HCT116 (cell line): ENCODE data around the gene DNAJB13. TPM values are rescaled to one million over a fixed set of nuclear protein-coding genes. Genes with fewer than 3 reads are reported as not detected.

ENCODE experiments used
- ATAC-seq: fragments of 200-7000 bp; cut with Tn5 transposase; 2 replicates; pipeline ENCODE4 v1.9.1; 2020; ENCODE audit warnings: mild to moderate bottlenecking, moderate library complexity
- BruUV-seq: library from RNA; stranded (reverse); fragments of 400-500 nt; replicated peaks from 2 replicates; lab custom pipeline; 2021; lab: Mats Ljungman, UMichigan
- CTCF ChIA-PET: fragments of 300-600 bp; sonication (Branson Sonifier 250); formaldehyde crosslinking; loops from one replicate; lab custom pipeline; 2021; ENCODE audit warnings: antibody characterized with exemption; lab: Charles Lee
- POLR2A ChIA-PET: fragments of 300-600, 350-600 bp; sonication (Branson Sonifier 250); formaldehyde crosslinking; loops from one replicate; lab custom pipeline; 2021; ENCODE audit warnings: antibody characterized with exemption; lab: Charles Lee
- RAD21 ChIA-PET, 2 experiments: fragments of 300-600 bp; sonication (Branson Sonifier 250); formaldehyde crosslinking; loops; one replicate each; lab custom pipeline; 2023; ENCODE audit warnings: low total read pairs in 2 of 2; ENCODE audit not compliant: uncharacterized antibody in 2 of 2, unreplicated experiment in 2 of 2, low non-redundant PET in 1 of 2; lab: Charles Lee
- DNase-seq: peaks from one replicate; pipeline ENCODE4 v3.0.0-alpha.2; 2010; ENCODE audit warnings: low read depth, low spot score
- H2AFZ ChIP-seq: fragments of 200-600 bp; shearing (Covaris generic), sonication (generic); 2 replicates; pipeline ENCODE4 v1.6.1; 2017; ENCODE audit warnings: low read depth, mixed run types, mixed read lengths, antibody characterized with exemption, low read length; ENCODE audit not compliant: poor library complexity, severe bottlenecking
- H3K27ac ChIP-seq: 2 replicates; pipeline ENCODE4 v1.5.1; 2012; ENCODE audit warnings: low read depth, low read length
- H3K27me3 ChIP-seq: fragments of 200-600 bp; sonication (generic); 2 replicates; pipeline ENCODE4 v1.6.1; 2016; ENCODE audit warnings: mixed run types, low read length, mixed read lengths; ENCODE audit not compliant: insufficient read depth
- H3K36me3 ChIP-seq, 2 experiments: fragments of 200-500 bp in 1 of 2; fragments of 200-600 bp in 1 of 2; sonication (Bioruptor generic) in 1 of 2; sonication (generic) in 1 of 2; 2 replicates each; pipeline versions ENCODE4 v1.5.1 to v1.6.1; 2014 to 2016; ENCODE audit warnings: low read length in 2 of 2, inconsistent platforms in 1 of 2, mixed read lengths in 1 of 2, mixed run types in 1 of 2; ENCODE audit not compliant: insufficient read depth in 2 of 2, control insufficient read depth in 1 of 2
- H3K4me1 ChIP-seq, 2 experiments: fragments of 200-600 bp in 1 of 2; sonication (generic) in 1 of 2; 2 replicates each; pipeline versions ENCODE4 v1.5.1 to v1.6.1; 2012 to 2017; ENCODE audit warnings: low read length in 2 of 2, inconsistent platforms in 1 of 2, mild to moderate bottlenecking in 1 of 2, mixed read lengths in 1 of 2, mixed run types in 1 of 2, moderate library complexity in 1 of 2; ENCODE audit not compliant: insufficient read depth in 2 of 2, control insufficient read depth in 1 of 2
- H3K4me2 ChIP-seq: fragments of 200-600 bp; sonication (generic); 2 replicates; pipeline ENCODE4 v1.6.1; 2017; ENCODE audit warnings: mixed run types, low read length, mixed read lengths
- H3K4me3 ChIP-seq, 2 experiments: fragments of 200-600 bp in 1 of 2; sonication (generic) in 1 of 2; replicated peaks in 1 of 2; 2 replicates each; pipeline ENCODE4 v1.5.1; 2011 to 2016; ENCODE audit warnings: low read length in 2 of 2, control low read depth in 1 of 2, low read depth in 1 of 2, mild to moderate bottlenecking in 1 of 2, mixed read lengths in 1 of 2, mixed run types in 1 of 2
- H3K79me2 ChIP-seq: fragments of 200-600 bp; sonication (generic); 2 replicates; pipeline ENCODE4 v1.6.1; 2017; ENCODE audit warnings: mild to moderate bottlenecking, mixed run types, low read length, moderate library complexity, mixed read lengths; ENCODE audit not compliant: insufficient read depth
- H3K9ac ChIP-seq: fragments of 200-600 bp; sonication (generic); 2 replicates; pipeline ENCODE4 v1.6.1; 2016; ENCODE audit warnings: low read length, mixed read lengths
- H3K9me2 ChIP-seq: fragments of 200-600 bp; sonication (generic), shearing (Covaris generic); 2 replicates; pipeline ENCODE4 v1.6.1; 2017; ENCODE audit warnings: mixed run types, mild to moderate bottlenecking, moderate library complexity; ENCODE audit not compliant: insufficient read depth
- H3K9me3 ChIP-seq, 2 experiments: fragments of 200-500 bp in 1 of 2; fragments of 200-600 bp in 1 of 2; sonication (Bioruptor generic) in 1 of 2; sonication (generic) in 1 of 2; 2 replicates each; pipeline ENCODE4 v1.6.1; 2014 to 2017; ENCODE audit warnings: low read length in 2 of 2, mixed read lengths in 2 of 2, inconsistent platforms in 1 of 2, low read depth in 1 of 2, mild to moderate bottlenecking in 1 of 2, mixed run types in 1 of 2, moderate library complexity in 1 of 2; ENCODE audit not compliant: control insufficient read depth in 1 of 2, insufficient read depth in 1 of 2
- H4K20me1 ChIP-seq: fragments of 200-600 bp; sonication (generic), shearing (Covaris generic); 2 replicates; pipeline ENCODE4 v1.6.1; 2017; ENCODE audit warnings: mixed run types, mild to moderate bottlenecking, moderate library complexity; ENCODE audit not compliant: insufficient read depth
- CEBPB ChIP-seq: IDR thresholded peaks from 2 replicates; pipeline ENCODE4 v1.6.1; 2012; ENCODE audit warnings: low read depth
- EGR1 ChIP-seq: IDR thresholded peaks from 2 replicates; pipeline ENCODE4 v1.6.1; 2012; ENCODE audit warnings: low read depth
- ELF1 ChIP-seq: IDR thresholded peaks from 2 replicates; pipeline ENCODE4 v1.6.1; 2012; ENCODE audit warnings: low read depth, borderline replicate concordance
- EZH2 ChIP-seq: fragments of 200-600 bp; sonication (generic); IDR thresholded peaks from 2 replicates; pipeline ENCODE4 v1.6.1; 2017; ENCODE audit warnings: antibody characterized with exemption, mixed run types
- EZH2phosphoT487 ChIP-seq: fragments of 200-600 bp; IDR thresholded peaks from 2 replicates; pipeline ENCODE4 v1.6.1; 2018; ENCODE audit warnings: antibody characterized with exemption, borderline replicate concordance
- FOSL1 ChIP-seq: IDR thresholded peaks from 2 replicates; pipeline ENCODE4 v1.6.1; 2012; ENCODE audit warnings: low read depth
- JUND ChIP-seq: IDR thresholded peaks from 2 replicates; pipeline ENCODE4 v1.6.1; 2012
- POLR2A ChIP-seq: IDR thresholded peaks from 2 replicates; pipeline ENCODE4 v1.7.0; 2011; ENCODE audit warnings: borderline replicate concordance; ENCODE audit not compliant: insufficient read depth, insufficient read length; ENCODE audit errors: extremely low read depth
- POLR2AphosphoS5 ChIP-seq: IDR thresholded peaks from 2 replicates; pipeline ENCODE4 v1.6.1; 2011; ENCODE audit warnings: mild to moderate bottlenecking, low read depth, low read length, moderate library complexity
- SP1 ChIP-seq: IDR thresholded peaks from 2 replicates; pipeline ENCODE4 v1.6.1; 2012; ENCODE audit warnings: low read depth
- YY1 ChIP-seq: IDR thresholded peaks from 2 replicates; pipeline ENCODE4 v1.6.1; 2011; ENCODE audit warnings: low read length, low read depth, moderate library complexity, mild to moderate bottlenecking; ENCODE audit not compliant: insufficient replicate concordance; ENCODE audit errors: extremely low read depth
- intact Hi-C: fragments of 100-400 bp; cut with micrococcal nuclease; formaldehyde crosslinking; loops from 2 replicates; pipeline ENCODE4 v1.10.0; 2022
- total RNA-seq: library from RNA; stranded (reverse); gene quantifications from one replicate; pipeline ENCODE4 v1.2.1, GENCODE V29; 2021; ENCODE audit not compliant: unreplicated experiment
- TF ChIP-seq, protein P1 (sequence below): IDR thresholded peaks from 2 replicates; pipeline ENCODE4 v1.6.1; 2012
- TF ChIP-seq, protein P2 (sequence below): IDR thresholded peaks from 2 replicates; pipeline ENCODE4 v1.6.1; 2012; ENCODE audit warnings: low read depth
- TF ChIP-seq, protein P3 (sequence below): IDR thresholded peaks from 2 replicates; pipeline ENCODE4 v1.6.1; 2012

DNAJB13 gene
- total RNA-seq, 1 experiment from 2014 or later: 0.22 TPM

GRCh38 chr11:74010306-74011300, 59.8 kb downstream of the DNAJB13 start:
- Histone ChIP-seq H3K36me3 (no peaks in the 10 kb centered on the region; a peak in 1 of 4 replicates), H3K4me2 (no peak overlapping the region), H4K20me1 (no peaks in the 10 kb centered on the region)
- BruUV-seq: no TSS peak
- RAD21 ChIA-PET: no interaction called here
- TF ChIP-seq FOSL1 (no peak), YY1 (no peak), EZH2phosphoT487 (no peak), EGR1 (no peak)
- TF ChIP-seq, protein P1, sequence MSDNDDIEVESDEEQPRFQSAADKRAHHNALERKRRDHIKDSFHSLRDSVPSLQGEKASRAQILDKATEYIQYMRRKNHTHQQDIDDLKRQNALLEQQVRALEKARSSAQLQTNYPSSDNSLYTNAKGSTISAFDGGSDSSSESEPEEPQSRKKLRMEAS: no peak
- TF ChIP-seq, all 23 proteins: peak for 0
- Histone ChIP-seq H3K9me2 (no peaks in the 10 kb centered on the region), H3K4me1 (no peaks in the 10 kb centered on the region), H3K79me2 (no peaks in the 10 kb centered on the region), H2AFZ (no peak overlapping the region), H3K27ac (no peak overlapping the region), H3K27me3 (no peaks in the 10 kb centered on the region), H3K9me3 (no peaks in the 10 kb centered on the region), H3K9ac (no peak overlapping the region), H3K4me3 (no peak overlapping the region)
- CTCF ChIA-PET: no interaction called here
- POLR2A ChIA-PET: no interaction called here
- DNase-seq (no peak), ATAC-seq (no peak)
- intact Hi-C loops: no loop called here

DNA sequence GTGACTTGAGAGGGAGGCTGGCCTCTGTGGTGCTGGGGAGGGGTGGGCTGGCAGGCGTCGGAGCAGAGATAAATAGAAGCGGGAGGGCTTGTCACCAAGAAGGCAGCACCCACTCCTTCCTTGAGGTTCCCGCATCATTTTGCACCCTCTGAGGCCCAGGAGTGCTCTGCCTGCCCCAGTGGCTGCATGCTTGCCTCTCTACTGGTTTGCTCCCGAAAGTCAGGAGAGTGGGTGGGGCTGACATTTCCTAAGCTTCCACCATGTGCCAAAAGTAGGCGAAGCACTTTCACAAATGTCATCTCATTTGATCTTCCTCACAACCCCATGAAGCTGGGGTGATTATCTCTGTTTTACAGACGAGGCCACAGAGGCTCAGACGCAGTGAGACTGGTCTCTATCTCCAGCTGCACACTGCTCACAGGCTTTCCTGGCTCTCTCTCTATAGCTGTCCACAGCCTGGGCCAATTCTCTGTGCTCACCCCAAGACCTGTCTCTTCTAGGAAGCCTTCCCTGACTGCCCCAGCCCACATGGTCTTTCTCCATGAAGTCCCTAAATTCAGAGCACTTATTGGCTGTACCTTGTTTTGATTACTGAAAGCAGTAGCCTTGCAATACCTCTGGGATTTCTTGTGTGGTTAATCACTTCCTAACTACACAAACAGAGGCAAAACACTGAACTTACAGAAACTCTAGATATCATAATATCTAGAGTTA, 60.7 kb downstream of the DNAJB13 start:
- no peaks in the 10 kb centered on the region for H3K79me2 ChIP-seq
- no peaks in the 10 kb centered on the region for H3K9me3 ChIP-seq
- ChIA-PET RAD21 (no interaction called here), CTCF (no interaction called here), POLR2A (no interaction called here)
- H2AFZ ChIP-seq: no peak overlapping the region
- no peak for ATAC-seq
- H4K20me1 ChIP-seq: no peaks in the 10 kb centered on the region
- no peak for DNase-seq
- no TSS peak for BruUV-seq
- H3K4me2 ChIP-seq: no peak overlapping the region
- H3K27me3 ChIP-seq: no peaks in the 10 kb centered on the region
- no peak overlapping the region for H3K9ac ChIP-seq
- no peak overlapping the region for H3K27ac ChIP-seq
- intact Hi-C loops: no loop called here
- no peaks in the 10 kb centered on the region; a peak in 1 of 4 replicates for H3K36me3 ChIP-seq
- H3K4me3 ChIP-seq: no peak overlapping the region
- no peaks in the 10 kb centered on the region for H3K9me2 ChIP-seq
- H3K4me1 ChIP-seq: no peaks in the 10 kb centered on the region
- TF ChIP-seq EZH2: no peak
- no peak for TF ChIP-seq JUND
- TF ChIP-seq POLR2A: no peak
- TF ChIP-seq EGR1: no peak
- TF ChIP-seq, protein P2, sequence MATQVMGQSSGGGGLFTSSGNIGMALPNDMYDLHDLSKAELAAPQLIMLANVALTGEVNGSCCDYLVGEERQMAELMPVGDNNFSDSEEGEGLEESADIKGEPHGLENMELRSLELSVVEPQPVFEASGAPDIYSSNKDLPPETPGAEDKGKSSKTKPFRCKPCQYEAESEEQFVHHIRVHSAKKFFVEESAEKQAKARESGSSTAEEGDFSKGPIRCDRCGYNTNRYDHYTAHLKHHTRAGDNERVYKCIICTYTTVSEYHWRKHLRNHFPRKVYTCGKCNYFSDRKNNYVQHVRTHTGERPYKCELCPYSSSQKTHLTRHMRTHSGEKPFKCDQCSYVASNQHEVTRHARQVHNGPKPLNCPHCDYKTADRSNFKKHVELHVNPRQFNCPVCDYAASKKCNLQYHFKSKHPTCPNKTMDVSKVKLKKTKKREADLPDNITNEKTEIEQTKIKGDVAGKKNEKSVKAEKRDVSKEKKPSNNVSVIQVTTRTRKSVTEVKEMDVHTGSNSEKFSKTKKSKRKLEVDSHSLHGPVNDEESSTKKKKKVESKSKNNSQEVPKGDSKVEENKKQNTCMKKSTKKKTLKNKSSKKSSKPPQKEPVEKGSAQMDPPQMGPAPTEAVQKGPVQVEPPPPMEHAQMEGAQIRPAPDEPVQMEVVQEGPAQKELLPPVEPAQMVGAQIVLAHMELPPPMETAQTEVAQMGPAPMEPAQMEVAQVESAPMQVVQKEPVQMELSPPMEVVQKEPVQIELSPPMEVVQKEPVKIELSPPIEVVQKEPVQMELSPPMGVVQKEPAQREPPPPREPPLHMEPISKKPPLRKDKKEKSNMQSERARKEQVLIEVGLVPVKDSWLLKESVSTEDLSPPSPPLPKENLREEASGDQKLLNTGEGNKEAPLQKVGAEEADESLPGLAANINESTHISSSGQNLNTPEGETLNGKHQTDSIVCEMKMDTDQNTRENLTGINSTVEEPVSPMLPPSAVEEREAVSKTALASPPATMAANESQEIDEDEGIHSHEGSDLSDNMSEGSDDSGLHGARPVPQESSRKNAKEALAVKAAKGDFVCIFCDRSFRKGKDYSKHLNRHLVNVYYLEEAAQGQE: no peak
- TF ChIP-seq, protein P1: no peak
- TF ChIP-seq POLR2AphosphoS5: no peak
- no peak for TF ChIP-seq EZH2phosphoT487
- no peak for TF ChIP-seq FOSL1
- TF ChIP-seq SP1: no peak
- no peak for TF ChIP-seq YY1
- TF ChIP-seq, protein P3, sequence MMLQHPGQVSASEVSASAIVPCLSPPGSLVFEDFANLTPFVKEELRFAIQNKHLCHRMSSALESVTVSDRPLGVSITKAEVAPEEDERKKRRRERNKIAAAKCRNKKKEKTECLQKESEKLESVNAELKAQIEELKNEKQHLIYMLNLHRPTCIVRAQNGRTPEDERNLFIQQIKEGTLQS: no peak
- TF ChIP-seq CEBPB: no peak
- TF ChIP-seq ELF1: no peak
